Caki2 (cell line): ENCODE results near the gene ANO10. TPM values are rescaled to one million over a fixed set of nuclear protein-coding genes. Genes with fewer than 3 reads are reported as not detected.
"Not testable (repeated sequence)": the region's sequence is repeated elsewhere in the genome, so short reads cannot be mapped to it uniquely, and the experiment has no call there.

Experiments used
- DNase-seq: peaks from one replicate; pipeline ENCODE4 v3.0.0-alpha.2; 2015; ENCODE audit warnings: low read depth
- in situ Hi-C: cut with HindIII; loops from 2 replicates; pipeline ENCODE4 v1.10.0; 2016; ENCODE audit warnings: low sequenced_read_pairs, low pct_unique_long_range_greater_than_20kb, mixed read lengths
- total RNA-seq: library from RNA; depleted of rRNA; stranded (reverse); fragments of >200 nt; shearing (Covaris generic); gene quantifications from 2 replicates; pipeline ENCODE4 v1.2.3, GENCODE V29; 2014; ENCODE audit warnings: low replicate concordance

Gene ANO10
- total RNA-seq, 1 experiment from 2014 or later: 14.9 TPM

DNA sequence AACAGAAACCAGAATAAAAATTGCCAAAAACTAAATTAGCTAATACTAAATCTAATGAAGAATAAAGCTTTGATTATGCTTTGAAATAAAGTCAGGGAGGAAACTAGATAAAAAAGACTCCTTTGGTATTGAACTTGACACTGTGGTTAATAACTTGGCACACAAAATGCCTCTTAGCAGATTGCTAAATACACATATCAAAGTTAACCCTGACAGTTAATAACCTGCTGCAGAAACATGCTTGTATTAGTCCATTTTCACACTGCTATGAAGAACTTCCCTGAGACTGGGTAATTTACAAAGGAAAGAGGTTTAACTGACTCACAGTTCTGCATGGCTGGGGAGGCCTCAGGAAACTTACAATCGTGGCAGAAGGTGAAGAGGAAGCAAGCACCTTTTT, 164.8 kb downstream of the ANO10 start:
- in situ Hi-C loops, DNase-seq: not testable (repeated sequence)

DNA sequence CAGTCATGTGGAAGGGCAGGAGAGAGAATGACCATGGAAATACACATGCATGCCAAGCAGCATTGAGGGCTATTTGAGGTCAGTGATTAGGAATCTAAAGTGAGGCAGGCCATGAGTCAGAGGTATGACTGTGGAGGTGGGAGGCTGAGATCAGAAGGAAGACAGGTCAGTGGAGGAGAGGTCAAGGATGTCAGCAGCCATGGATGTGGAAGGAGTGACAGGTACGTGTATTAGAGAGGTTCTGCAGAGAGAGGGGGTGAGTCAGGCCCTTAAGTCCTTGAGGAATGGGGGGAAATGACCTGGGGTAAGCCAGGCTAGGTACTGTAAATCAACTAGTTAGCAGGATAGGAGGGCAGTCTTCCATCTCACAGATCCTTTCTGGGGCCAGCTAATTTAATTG, 166.6 kb downstream of the ANO10 start:
- in situ Hi-C loops: no loop called here
- DNase-seq: peak; percentile 69

DNA sequence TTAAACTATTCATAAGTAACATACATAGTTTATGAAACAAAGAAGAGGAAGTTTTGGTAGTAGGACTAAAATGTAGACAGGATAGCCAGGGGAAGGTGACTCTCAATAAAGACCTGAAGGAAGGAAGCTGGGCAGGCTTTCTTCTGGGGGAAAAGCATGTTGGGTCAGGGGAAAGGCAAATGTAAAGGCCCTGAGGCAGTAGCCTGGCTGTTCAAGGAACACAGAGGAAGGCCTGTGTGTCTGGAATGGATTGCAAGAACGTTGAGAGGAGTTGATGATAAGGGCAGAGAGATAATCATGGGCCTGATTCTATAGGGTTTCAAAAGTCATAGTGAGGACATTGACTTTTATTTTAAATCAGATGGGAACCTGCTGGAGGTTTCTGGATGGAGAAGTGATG, 167.8 kb downstream of the ANO10 start:
- no peak for DNase-seq
- in situ Hi-C loops: no loop called here

DNA sequence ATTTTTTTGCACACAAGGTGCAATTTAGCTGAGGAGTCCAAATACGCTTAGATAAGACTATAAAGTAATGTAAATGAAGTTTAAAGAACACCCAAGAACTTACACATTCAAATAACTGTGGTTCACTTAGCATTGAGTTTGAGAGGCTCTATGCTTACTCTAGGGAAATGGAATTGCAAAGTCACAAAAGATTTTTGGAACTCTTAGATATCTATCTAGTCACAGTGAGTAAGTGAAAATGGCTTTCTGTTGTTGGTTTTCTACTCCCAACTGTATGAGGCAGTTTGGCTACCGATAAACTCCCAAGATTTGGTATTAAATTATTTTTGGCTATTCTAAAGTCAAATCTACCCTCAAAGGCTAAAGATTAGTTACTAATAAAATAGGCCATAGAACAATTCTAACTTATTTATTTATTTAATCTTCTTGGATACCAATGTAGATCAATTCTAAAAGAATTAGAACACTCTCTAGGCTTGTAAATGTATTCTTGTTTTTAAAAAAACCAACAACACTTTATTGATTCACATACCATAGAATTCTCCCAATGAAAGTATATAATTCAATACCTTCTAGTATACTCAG, 170.0 kb downstream of the ANO10 start:
- in situ Hi-C loops: no loop called here
- no peak for DNase-seq

DNA sequence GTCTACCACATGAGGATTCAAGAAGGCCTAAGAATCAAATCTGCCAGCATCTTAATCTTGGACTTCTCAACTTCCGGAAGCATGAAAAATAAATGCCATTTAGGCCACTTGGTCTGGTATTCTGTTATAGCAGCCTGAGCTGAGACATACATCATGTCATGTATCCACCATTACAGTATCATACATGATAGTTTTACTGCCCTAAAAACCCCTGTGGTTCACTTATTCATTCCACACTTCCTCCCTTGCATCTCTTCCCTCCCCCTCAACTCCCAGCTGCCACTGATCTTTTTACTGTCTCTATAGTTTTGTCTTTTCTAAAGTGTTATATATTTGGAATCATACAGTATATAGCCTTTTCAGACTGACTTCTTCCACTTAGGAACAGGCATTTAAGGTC, 173.7 kb downstream of the ANO10 start:
- in situ Hi-C loops: no loop called here
- DNase-seq: no peak

DNA sequence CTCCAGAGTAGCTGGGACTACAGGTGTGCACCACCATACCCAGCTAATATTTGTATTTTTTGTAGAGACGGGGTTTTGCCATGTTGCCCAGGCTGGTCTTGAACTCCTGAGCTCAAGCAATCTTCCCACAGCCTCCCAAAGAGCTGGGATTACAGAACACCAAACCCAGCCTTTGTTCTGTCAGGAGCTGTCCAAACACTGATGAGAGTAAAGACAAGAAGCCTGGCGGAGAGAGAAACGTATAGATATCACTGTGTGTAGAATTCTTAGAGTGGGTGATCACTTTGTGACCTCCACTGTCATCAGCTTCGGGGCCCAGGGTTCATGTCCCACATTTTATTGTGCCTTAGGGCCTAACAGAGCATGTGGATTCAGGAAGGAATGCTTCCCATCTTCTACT, 176.0 kb downstream of the ANO10 start:
- in situ Hi-C loops: no loop called here
- no peak for DNase-seq

DNA sequence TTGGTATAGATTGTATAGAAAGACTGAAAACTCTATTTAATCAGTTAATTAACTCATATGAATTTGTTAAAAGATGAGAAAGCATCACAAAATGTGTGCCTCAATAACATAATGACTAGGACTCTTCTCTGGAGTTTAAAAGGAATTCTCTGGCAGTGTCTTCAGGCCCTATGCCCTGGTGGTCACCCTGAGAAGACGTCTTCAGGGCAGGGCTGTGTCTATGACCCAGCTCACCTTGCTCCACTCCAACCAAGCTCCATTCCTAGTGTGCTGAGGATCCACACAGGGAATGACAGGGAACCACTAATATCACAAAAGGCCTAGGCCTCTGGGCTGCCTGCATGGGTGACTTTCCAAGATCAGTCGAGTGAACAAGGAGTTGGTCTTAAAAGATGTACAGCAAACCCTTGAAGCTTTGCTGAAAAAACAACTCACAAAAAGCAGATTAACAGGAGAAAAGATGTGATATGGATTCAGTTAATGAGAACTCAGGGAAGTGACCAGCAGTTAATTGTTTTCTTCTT, 178.9 kb downstream of the ANO10 start:
- in situ Hi-C loops: no loop called here
- no peak for DNase-seq

DNA sequence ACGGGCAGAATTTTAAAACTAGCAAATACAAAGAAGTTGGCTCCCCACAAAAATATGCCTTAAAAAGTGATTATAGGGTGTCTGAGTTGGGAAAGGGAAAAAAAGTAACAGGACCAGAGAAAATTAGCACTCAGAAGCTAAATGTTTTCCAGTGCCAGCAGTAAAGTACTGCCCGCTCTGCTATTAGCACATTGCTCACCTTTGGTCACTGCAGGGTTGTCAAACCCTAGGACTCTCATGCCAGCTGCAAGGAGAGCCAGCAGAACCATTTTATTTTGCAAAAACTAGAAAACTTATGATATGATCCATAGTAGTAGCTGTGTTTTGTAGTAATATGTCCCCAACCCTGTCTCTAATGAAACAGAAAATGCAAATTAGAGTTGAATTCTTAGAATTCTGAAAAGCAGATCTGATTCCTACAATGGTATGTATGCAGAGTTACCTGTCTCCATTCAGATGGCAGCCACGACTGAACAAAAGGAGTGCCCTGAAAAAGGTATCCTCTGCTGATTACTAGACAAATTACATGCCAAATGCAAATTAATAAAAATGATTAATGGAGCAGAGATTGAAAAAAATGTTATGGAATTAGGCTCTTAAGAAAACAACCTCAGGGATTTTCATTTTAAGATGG, 185.2 kb downstream of the ANO10 start:
- in situ Hi-C loops: no loop called here
- no peak for DNase-seq

DNA sequence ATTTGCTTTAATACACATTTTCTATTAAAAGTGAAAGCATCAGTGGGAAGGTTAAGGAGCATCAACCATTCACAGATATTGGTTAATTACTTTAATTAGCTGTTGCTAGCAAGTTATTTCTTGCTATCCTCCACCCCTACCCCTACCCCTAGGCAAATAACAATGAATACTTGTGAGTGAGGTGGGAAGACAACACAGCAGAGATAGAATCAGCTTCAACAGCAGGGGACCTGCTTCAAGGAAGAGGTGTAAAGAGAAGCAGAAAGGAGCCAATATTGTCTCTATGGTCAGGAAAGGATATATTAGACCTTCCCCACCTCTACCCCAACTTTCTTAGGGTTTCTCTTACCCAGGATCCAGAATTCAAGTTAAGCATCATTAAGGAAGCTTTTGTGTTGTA, 186.1 kb downstream of the ANO10 start:
- in situ Hi-C loops: no loop called here
- DNase-seq: no peak

DNA sequence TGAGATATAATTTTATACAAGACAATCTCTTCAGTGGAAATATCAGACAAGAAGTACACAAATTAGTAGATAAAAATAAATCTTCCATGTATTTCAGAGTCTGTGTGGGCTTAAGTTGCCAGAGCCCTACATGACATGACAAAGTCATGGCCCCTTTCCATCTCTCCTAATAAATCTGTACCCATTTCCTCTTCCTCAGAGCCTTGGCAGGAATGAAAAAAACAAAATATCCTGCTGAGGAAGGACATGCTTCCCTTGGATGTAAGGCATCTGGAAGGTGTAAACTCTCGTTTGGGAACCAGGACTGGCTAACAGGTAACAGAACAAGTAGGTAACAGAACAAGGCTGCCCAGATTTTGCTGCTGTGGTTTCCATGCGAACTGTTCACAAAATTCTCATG, 187.4 kb downstream of the ANO10 start:
- in situ Hi-C loops: no loop called here

DNA sequence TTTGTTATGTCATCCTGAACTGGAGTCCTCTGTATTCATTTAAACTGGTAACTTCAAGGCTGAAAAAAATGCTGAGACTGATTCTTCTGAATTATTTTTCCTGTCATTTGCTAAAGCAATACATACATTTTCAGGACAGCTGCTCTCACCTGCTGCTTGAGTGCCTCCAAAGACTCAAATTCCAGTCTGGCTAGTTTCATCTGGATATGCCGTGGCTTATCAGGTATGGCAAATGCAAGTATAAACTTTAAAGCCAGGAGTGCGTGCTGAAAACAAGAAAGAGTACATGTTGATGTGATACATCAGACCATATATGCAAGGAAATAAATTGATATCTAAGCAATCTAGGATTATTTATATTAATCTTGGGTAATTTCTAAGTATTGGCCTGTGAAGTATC, 189.3 kb downstream of the ANO10 start:
- in situ Hi-C loops: no loop called here
- DNase-seq: no peak

More for the DNA sequence above, 187.4 kb downstream of the ANO10 start:
- DNase-seq: no peak

DNA sequence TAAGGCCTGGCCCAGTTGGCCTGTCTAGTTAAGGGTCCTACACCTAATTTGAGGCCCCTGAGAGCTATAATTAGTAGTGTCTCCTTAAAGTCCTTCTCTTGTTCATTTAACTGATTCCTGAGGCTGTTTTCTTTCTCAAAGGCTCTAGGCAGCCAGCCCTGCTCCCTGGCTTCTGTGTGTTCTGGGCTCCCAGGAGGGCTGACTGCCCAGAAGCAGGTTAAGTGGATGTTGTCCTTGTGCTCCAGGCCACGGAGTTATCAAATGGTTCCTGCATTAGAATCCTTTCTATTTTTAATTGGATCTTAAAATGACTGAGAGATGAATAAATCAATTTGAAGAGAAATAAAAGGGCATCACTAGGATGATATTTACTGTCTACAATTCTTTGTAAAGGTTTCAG, 195.4 kb downstream of the ANO10 start:
- in situ Hi-C loops: no loop called here
- no peak for DNase-seq

DNA sequence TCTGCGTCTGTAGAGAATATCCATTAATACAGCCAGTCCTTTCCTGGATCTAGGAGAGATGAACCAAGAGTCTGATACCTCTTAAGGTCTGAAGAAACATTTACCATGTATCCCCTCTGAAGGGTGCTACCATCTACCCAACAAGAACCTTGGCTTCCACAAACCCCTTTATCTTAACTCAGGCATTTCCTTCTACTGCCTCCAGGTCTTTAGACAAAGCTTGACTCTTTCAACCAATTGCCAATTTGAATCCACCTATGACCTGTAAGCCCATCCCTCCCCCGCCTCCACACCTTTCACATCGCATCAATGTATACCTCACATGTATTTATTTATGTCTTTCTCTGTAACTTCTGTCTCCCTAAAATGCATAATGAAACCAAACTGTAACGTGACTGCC, 196.0 kb downstream of the ANO10 start:
- in situ Hi-C loops: no loop called here
- DNase-seq: no peak

DNA sequence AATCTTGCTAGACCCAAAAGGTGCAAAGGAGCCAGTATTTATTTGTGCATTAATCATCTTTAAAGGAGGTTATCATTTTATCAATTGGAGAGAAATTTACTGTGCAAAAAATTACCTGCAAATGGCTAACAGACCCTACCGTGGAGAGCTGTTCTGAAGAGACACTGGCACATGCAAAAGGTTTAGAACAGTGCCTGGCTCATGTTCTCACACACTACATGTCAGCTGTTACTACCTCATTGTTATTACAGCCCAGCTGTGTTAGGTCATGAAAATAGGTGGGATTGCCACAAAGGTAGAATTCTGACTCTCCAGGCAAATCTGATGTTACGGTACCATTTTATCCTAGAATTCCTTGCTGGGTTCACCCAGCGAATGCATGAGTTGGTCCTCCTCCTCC, 198.2 kb downstream of the ANO10 start:
- no peak for DNase-seq
- in situ Hi-C loops: no loop called here

DNA sequence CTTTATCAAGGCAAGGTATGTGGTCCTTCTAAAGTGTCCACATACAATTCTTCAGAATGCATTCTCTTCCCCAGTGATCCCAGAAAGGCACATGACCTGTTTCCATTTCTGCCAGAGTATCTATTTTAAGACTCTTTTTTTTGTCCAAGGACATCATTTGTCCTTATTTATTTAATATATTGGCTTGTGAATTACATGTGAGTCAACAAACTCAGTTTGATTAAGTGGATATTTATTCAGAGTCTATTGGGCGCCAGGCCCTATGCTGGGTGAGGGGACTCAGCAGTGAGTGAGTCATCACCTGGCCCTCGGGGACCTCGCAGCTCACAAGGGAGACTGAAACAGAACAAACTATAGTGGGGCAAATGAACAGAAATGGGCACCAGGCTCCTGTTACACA, 198.7 kb downstream of the ANO10 start:
- in situ Hi-C loops: no loop called here
- no peak for DNase-seq

DNA sequence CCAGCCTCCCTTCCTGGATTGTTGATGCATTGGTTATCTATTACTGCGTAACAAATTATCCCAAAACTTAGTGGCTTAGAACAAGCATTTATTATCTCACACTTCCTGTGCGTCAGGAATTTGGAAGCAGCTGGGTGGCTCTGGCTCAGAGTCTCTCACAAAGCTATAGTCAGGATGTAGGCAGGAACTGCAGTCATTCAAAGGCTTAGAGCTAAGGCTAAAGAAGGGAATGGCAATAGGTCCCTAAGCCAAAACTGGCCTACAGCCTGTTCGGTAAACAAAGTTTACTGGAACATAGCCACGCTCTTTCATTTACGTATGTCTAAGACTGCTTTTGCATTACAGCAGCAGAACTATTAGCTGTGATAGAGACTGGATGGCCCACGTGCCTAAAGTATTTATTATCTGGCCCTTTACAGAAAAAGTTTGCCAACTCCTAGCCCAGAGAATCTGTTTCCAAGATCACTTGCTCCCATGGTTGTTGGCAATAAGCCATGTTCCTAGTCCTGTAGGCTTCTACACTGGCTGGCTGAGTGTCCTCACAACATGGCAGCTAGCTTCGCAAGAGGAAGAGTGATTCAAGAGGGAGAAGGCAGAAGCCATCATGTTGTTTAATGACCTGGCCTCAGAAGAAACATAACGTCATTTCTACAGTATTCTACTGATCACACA, 203.1 kb downstream of the ANO10 start:
- in situ Hi-C loops: no loop called here
- peak; percentile 80 for DNase-seq

DNA sequence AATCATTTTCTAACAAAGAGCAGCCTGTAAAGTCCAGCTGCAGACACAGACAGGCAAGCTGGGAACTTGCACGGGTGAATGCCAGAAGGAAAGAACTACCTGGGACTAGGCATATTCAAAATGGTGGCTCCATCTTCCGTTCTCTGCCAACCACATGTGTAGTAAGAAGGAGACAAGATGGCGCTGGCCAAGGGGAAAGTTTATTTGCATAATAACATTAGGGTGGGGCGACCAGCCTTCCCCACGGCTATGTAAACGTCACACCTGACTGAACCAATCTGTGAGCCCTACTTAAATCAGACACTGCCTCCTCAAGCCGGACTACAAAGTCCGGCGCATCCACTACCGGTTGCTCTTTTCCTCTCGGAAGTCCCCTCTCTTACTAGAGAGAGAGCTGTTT, 204.7 kb downstream of the ANO10 start:
- DNase-seq: peak; percentile 94
- in situ Hi-C loops: no loop called here

DNA sequence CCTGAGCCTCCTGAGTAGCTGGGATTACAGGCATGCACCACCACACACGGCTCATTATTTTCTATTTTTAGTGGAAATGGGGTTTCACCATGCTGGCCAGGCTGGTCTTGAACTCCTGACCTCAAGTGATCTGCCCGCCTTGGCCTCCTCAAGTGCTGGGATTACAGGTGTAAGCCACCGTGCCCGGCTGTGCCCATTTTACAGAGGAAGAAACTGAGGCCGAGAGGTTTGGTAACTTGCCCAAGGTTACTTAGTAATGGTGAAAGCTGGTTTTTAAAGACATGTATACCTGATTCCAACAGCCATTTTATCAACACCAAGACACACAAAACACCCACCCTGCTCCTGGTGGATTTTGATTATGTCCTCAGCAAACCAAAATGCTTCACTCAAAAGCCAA, 206.7 kb downstream of the ANO10 start:
- in situ Hi-C loops: no loop called here
- no peak for DNase-seq

DNA sequence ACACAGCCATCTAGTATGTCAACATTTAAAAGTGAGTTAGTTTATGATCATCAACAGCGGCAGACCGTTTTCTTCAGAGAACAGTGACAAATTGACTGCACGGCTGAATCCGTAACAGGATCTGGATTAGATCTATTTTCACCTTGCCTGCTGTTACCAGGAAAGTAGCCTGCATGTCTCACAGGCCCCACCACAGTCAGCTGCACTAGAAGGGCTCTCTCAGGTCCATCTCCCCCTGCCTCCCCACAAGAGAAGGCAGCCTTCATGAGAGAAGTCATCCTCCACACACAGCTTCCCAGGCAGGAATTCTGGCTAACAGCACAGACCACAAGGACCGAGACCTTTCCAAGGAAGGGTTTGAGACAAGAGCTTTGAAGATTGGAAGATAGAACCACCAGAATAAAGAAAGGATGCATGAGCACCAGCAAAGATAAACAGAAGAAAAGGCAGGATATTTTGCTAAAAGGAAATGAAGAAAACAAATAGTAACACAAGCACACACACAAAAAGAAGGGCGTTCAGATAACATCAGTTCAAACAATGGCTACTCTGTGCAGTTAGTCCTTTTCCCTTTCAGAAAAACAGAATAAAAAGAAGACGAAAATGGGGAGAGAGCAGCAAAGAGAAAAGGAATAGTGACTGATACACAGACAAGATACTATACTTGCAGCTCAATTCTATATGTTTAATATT, 208.0 kb downstream of the ANO10 start:
- in situ Hi-C loops: no loop called here
- no peak for DNase-seq
